Lung (tissue), 12 donors: Measurements from ENCODE around the gene TAGLN3. TPM values are rescaled to one million over a fixed set of nuclear protein-coding genes. Genes with fewer than 3 reads are reported as not detected.

Experiments used
- ATAC-seq: fragments of 200-7000 bp; cut with Tn5 transposase; one replicate; pipeline ENCODE4 v1.9.1; 2020; ENCODE audit warnings: moderate number of reproducible peaks; ENCODE audit not compliant: insufficient read depth, low FRiP score
- DNase-seq, 3 donors: peaks; one replicate each; pipeline ENCODE4 v3.0.0-alpha.2; 2013 to 2017
- H3K27ac ChIP-seq, 2 donors: one replicate each; pipeline ENCODE4 v1.5.1; 2013; ENCODE audit warnings: mild to moderate bottlenecking in 2 of 2, moderate library complexity in 2 of 2, control low read depth in 1 of 2, inconsistent platforms in 1 of 2, low read depth in 1 of 2, low read length in 1 of 2
- H3K27me3 ChIP-seq, 3 donors: one replicate each; pipeline ENCODE4 v1.5.1; 2013; ENCODE audit warnings: low read length in 2 of 3; ENCODE audit not compliant: control insufficient read depth in 3 of 3, insufficient read depth in 3 of 3
- H3K36me3 ChIP-seq, 4 donors: one replicate each; pipeline ENCODE4 v1.5.1; 2013; ENCODE audit warnings: low read length in 4 of 4, mild to moderate bottlenecking in 1 of 4, moderate library complexity in 1 of 4; ENCODE audit not compliant: control insufficient read depth in 4 of 4, insufficient read depth in 4 of 4
- H3K4me1 ChIP-seq, 5 donors: one replicate each; pipeline ENCODE4 v1.5.1; 2013; ENCODE audit warnings: low read length in 5 of 5, mild to moderate bottlenecking in 2 of 5, moderate library complexity in 1 of 5; ENCODE audit not compliant: control insufficient read depth in 5 of 5, insufficient read depth in 5 of 5
- H3K4me3 ChIP-seq: one replicate; pipeline ENCODE4 v1.5.1; 2013; ENCODE audit warnings: mild to moderate bottlenecking, control low read depth, moderate library complexity
- H3K9ac ChIP-seq, 2 donors: one replicate each; pipeline ENCODE4 v1.5.1; 2013; ENCODE audit warnings: low read length in 2 of 2, control low read depth in 1 of 2; ENCODE audit not compliant: insufficient read depth in 1 of 2
- H3K9me3 ChIP-seq, 4 donors: one replicate each; pipeline ENCODE4 v1.5.1; 2013; ENCODE audit warnings: low read length in 3 of 4, mild to moderate bottlenecking in 1 of 4, moderate library complexity in 1 of 4; ENCODE audit not compliant: control insufficient read depth in 4 of 4, insufficient read depth in 3 of 4
- CTCF ChIP-seq: IDR thresholded peaks from 2 replicates; pipeline ENCODE4 v1.5.1; 2012; ENCODE audit warnings: mild to moderate bottlenecking; ENCODE audit errors: control extremely low read depth, extremely low read depth
- WGBS, 2 donors: extraction: QIAGEN DNeasy Blood & Tissue Kit; methylation state at CpG; one replicate each; pipeline ENCODE4 v1.1.7; 2013; 5-methylcytosine and 5-hydroxymethylcytosine counted together
- polyA plus RNA-seq, 2 donors: library from polyadenylated mRNA; stranded (reverse); fragments of 200-250 nt; gene quantifications; one replicate each; pipeline ENCODE4 v1.2.1, GENCODE V29; 2013
- total RNA-seq, 2 donors: library from RNA; depleted of rRNA in 1 of 2; stranded (reverse); fragments of >200 nt in 1 of 2; gene quantifications; one replicate each; pipeline ENCODE4 v1.2.1, GENCODE V29; 2014 to 2021
- donor health status: control.
- donor health status: control.
- donor health status: Bipolar disorder and iron deficiency.
- donor health status: healthy.
- donor health status: DM: yes; HTN: yes; CAD: no.

TAGLN3 gene
- total and polyA plus RNA-seq, 4 donors: 0.71 to 2.6 (median 1.6) TPM

DNA sequence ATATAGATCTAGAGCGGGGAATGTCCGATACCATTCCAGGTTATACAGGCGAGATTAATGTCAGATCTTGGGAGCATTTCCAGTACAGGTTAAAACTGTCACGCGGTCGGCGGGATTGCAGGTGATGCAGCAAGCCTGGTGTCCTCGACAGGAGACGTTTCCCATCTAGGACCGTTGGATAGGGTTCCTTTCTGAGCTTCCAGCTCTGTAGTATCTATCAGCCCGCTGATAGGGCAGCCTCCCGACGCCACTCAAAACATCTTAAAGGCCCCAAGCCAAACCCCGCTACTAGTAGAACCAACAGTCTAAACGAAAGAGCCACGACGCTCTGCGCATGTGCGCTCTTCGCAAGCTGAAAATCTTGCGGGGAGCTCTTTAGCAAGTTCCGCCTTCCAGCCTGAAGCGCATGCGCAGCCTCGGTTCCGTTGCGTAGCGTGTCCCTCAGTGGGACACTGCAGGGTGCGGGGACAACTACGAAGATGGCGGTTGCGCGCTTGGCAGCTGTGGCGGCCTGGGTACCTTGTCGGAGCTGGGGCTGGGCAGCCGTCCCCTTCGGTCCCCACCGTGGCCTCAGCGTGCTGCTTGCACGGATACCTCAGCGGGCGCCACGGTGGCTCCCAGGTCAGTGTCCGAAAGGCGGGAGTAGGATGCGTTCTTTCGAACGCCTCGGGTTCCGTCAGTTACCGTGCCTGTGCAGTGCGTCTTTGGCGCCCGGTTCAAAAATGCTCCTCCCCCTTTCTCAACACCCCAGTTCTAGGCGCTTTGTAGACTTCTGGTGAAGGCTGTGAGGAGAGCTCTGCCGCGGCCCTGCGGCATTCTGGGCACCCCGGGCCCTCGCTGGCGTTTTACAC lies 19.9 kb upstream of the TAGLN3 start, which contains the start of gene ABHD10:
Gene ABHD10 (plus strand): TSS at position 444 of the 851 bp plus-strand sequence. CDS start 36 bp downstream, at position 480.
- peak; percentile 95 for ATAC-seq

GRCh38 chr3:111979434-111980038 lies 19.2 kb upstream of the TAGLN3 start:
- no peaks in the 10 kb centered on the region for H3K27me3 ChIP-seq
- H3K9ac ChIP-seq: peak overlapping the region; percentile 85 to 97
- no peak for TF ChIP-seq CTCF
- peak overlapping the region; percentile 90 for H3K4me3 ChIP-seq
- DNase-seq (peak in 2 of 3 donors; percentile 53 to 70), ATAC-seq (peak; percentile 10)
- H3K9me3 ChIP-seq: no peaks in the 10 kb centered on the region
- H3K27ac ChIP-seq: peak overlapping the region; percentile 88 to 96
- H3K4me1 ChIP-seq: peaks cover 0 to 30% (median 5%) of the 10 kb centered on the region in 5 donors
- H3K36me3 ChIP-seq: peaks cover 0 to 16% (median under 1%) of the 10 kb centered on the region in 4 donors
- WGBS, 2 donors: 20 to 21% methylated on average over 5 of the region's 5 CpGs

More for the DNA sequence above, 19.9 kb upstream of the TAGLN3 start, which contains the start of gene ABHD10:
- Histone ChIP-seq H3K36me3 (peaks cover 0 to 13% (median 4%) of the 10 kb centered on the region in 4 donors), H3K27ac (peak within 1 kb of the TSS; percentile 88 to 96), H3K27me3 (no peaks in the 10 kb centered on the region), H3K9me3 (no peaks in the 10 kb centered on the region), H3K9ac (peak within 1 kb of the TSS; percentile 85 to 97), H3K4me3 (peak within 1 kb of the TSS; percentile 90), H3K4me1 (peaks cover 0 to 30% (median 5%) of the 10 kb centered on the region in 5 donors)
- no peak for TF ChIP-seq CTCF
- WGBS, 2 donors: 4 to 5% methylated on average over 61 of the region's 61 CpGs
- peak; percentile 97 to 100 (median 99) for DNase-seq

- H3K9ac ChIP-seq: peak overlapping the region in 1 of 2 donors; percentile 1
- H3K36me3 ChIP-seq: peaks cover 0 to 13% (median 2%) of the 10 kb centered on the region in 4 donors
- H3K27me3 ChIP-seq: no peaks in the 10 kb centered on the region
- no peak overlapping the region for H3K4me3 ChIP-seq
- ATAC-seq (no peak), DNase-seq (no peak)
- no peaks in the 10 kb centered on the region for H3K9me3 ChIP-seq
- peaks cover 0 to 30% (median 5%) of the 10 kb centered on the region in 5 donors for H3K4me1 ChIP-seq
- H3K27ac ChIP-seq: no peak overlapping the region
- WGBS, 2 donors: 77 to 87% methylated on average over 10 of the region's 10 CpGs
- no peak for TF ChIP-seq CTCF
Measured at GRCh38 chr3:111980716-111981456, 17.8 kb upstream of the TAGLN3 start.
